Measurements from ENCODE around the gene ADAMTS8. TPM values are rescaled to one million over a fixed set of nuclear protein-coding genes. Genes with fewer than 3 reads are reported as not detected.

Gene ADAMTS8
- polyA plus RNA-seq, 2 of the 4 experiments (the other 2 are of a cell fraction), result 0.17 to 0.26 TPM

DNA sequence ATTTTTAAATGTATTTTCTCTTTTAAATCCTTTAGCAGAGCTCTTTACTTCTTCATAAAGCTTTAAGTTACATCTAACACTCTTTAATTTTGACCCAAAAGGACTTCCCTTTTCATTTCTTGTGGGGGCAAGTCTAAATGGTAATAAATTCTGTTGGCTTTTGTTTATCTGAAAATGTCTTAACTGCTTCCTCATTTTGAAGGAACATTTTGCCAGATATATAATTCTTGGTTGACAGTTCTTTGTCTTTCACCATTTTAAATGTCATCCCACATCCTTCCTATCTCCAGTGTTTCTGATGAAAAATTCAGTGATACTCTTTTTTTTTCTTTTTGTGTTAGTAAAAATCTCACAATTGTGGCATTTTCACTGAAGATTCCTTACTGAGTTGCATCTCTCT, 69.0 kb downstream of the ADAMTS8 start:
- ChIA-PET CTCF (no interaction called here), POLR2A (no interaction called here)
- peaks cover 6% of the 10 kb centered on the region; the same call in 1 of the 3 replicates for H3K9me3 ChIP-seq
- H3K4me2 ChIP-seq, result no peak overlapping the region
- ATAC-seq (no peak), FAIRE-seq (no peak), DNase-seq (ENCODE audit: low read depth in 1 of 2, low spot score in 1 of 2) (no peak)
- no peak for TF ChIP-seq ZFP36 (IDR thresholded peaks at IDR 0.05; ENCODE audit: borderline replicate concordance, partially characterized antibody)
- no peak for TF ChIP-seq KDM5A (IDR thresholded peaks at IDR 0.05)
- TF ChIP-seq EHF (CRISPR knock-in tag; IDR thresholded peaks at IDR 0.05), result no peak
- no peak for TF ChIP-seq JUNB (IDR thresholded peaks at IDR 0.05)
- no peak for TF ChIP-seq GATA3 (IDR thresholded peaks at IDR 0.05; ENCODE audit: borderline replicate concordance)
- no peak for TF ChIP-seq EP300 (IDR thresholded peaks at IDR 0.05)
- no peak for TF ChIP-seq RARB (CRISPR knock-in tag; IDR thresholded peaks at IDR 0.05)
- no peak for TF ChIP-seq CHD2 (IDR thresholded peaks at IDR 0.05; ENCODE audit: low read length, partially characterized antibody)
- no peak for TF ChIP-seq NPAS2 (CRISPR knock-in tag; IDR thresholded peaks at IDR 0.05; ENCODE audit: borderline replicate concordance)
- no peak for TF ChIP-seq FOSB (CRISPR knock-in tag; IDR thresholded peaks at IDR 0.05)
- TF ChIP-seq, protein P1, sequence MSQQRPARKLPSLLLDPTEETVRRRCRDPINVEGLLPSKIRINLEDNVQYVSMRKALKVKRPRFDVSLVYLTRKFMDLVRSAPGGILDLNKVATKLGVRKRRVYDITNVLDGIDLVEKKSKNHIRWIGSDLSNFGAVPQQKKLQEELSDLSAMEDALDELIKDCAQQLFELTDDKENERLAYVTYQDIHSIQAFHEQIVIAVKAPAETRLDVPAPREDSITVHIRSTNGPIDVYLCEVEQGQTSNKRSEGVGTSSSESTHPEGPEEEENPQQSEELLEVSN (IDR thresholded peaks at IDR 0.05; ENCODE audit: borderline replicate concordance, low read depth), result no peak
- H3K4me1 ChIP-seq, result no peaks in the 10 kb centered on the region
- no peak overlapping the region for H3K4me3 ChIP-seq
- H3K27ac ChIP-seq, result no peak overlapping the region

DNA sequence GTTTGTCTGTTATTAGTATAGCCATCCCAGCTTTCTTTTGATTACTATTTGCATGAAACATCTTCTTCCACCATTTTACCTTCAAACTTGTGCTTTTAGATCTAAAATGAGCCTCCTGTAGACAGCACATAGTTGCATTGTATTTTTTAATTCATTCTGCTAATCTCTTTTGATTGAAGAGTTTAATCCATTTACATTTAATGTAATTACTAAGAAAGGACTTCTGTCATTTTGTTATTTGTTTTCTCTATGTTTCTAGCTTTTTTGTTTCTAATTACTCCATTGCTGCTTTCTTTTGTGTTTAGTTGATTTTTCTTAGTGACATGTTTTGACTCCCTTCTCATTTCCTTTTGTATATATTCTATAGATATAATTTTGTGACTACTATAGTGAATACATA, 70.0 kb downstream of the ADAMTS8 start:
- no peak for TF ChIP-seq RCOR1 (IDR thresholded peaks at IDR 0.05; ENCODE audit: low read depth, low read length)
- ATAC-seq (no peak), FAIRE-seq (no peak), DNase-seq (ENCODE audit: low read depth in 1 of 2, low spot score in 1 of 2) (no peak)
- ChIA-PET CTCF (interaction anchor here (0.8 kb wide), 1 partner anchor 13 kb away, joined by 3 read pairs; no protein-coding TSS in a partner anchor), POLR2A (no interaction called here)
- Histone ChIP-seq H3K9me3 (peaks cover 6% of the 10 kb centered on the region; the same call in 1 of the 3 replicates), H3K27ac (no peak overlapping the region), H3K4me1 (no peaks in the 10 kb centered on the region), H3K4me3 (no peak overlapping the region), H3K4me2 (no peak overlapping the region)

Other genes with a start within 250 kb of the ADAMTS8 start
- gene ZBTB44, start 113.7 kb downstream of the ADAMTS8 start, polyA plus RNA-seq (2011; rRNA removed), result 16.1 and 21.0 TPM in 2 replicates
- 6.7 to 8.3 TPM (median 8.0 TPM) in 3 replicates for gene ZBTB44, start 113.7 kb downstream of the ADAMTS8 start, polyA plus RNA-seq (2017; fragmentation: RNase III; extraction: RNeasy Plus Mini Kit Qiagen cat#74134 plus additional on column Dnase treatment)
- gene ADAMTS15, start 20.0 kb upstream of the ADAMTS8 start, polyA plus RNA-seq (2011; rRNA removed), result 2.2 and 2.7 TPM in 2 replicates
- 3.4 to 4.3 TPM (median 4.0 TPM) in 3 replicates for gene ADAMTS15, start 20.0 kb upstream of the ADAMTS8 start, polyA plus RNA-seq (2017; fragmentation: RNase III; extraction: RNeasy Plus Mini Kit Qiagen cat#74134 plus additional on column Dnase treatment)

Data from A549 (cell line).